ENCODE results near the gene ABCF3. TPM values are rescaled to one million over a fixed set of nuclear protein-coding genes. Genes with fewer than 3 reads are reported as not detected.

The ABCF3 gene
- total RNA-seq, 1 donor from 2014 or later, result 94.0 TPM

GRCh38 chr3:184172681-184173373 lies 13.2 kb upstream of the ABCF3 start:
- Histone ChIP-seq H3K27ac (no peak overlapping the region), H3K27me3 (no peaks in the 10 kb centered on the region), H3K4me3 (no peak overlapping the region), H3K9me3 (no peaks in the 10 kb centered on the region), H3K4me1 (peaks cover 30% of the 10 kb centered on the region), H3K36me3 (peaks cover 0 to 51% of the 10 kb centered on the region in 2 donors)
- intact Hi-C loops (cut with DNase I), result no loop called here
- no peak for DNase-seq (ENCODE audit: extremely low spot score in 2 of 2)
- TF ChIP-seq POLR2AphosphoS5 (IDR thresholded peaks at IDR 0.05; ENCODE audit: insufficient read depth in 1 of 2, low read depth in 1 of 2) (no peak), CTCF (IDR thresholded peaks at IDR 0.05) (no peak), POLR2A (IDR thresholded peaks at IDR 0.05) (no peak)

DNA sequence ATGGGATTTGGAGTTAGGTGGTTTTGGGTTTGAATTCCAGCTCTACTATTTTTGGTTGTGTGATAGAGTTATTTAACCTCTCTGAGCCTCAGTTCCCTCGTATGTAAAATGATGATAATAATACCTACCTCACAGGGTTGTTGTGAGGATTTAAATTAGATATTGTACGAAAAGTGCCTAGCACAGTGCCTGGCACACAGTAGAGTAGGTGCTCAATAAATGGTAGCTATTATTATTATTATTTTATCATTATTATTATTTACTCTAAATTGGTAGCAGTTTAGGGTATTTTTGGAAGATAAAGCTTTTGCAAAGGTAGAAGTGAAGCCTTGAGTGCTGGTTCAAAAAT lies 12.7 kb upstream of the ABCF3 start:
- H3K27ac ChIP-seq, result no peak overlapping the region
- no peak overlapping the region for H3K4me3 ChIP-seq
- TF ChIP-seq POLR2AphosphoS5 (IDR thresholded peaks at IDR 0.05; ENCODE audit: insufficient read depth in 1 of 2, low read depth in 1 of 2), result no peak
- TF ChIP-seq CTCF (IDR thresholded peaks at IDR 0.05), result no peak
- TF ChIP-seq POLR2A (IDR thresholded peaks at IDR 0.05), result no peak
- intact Hi-C loops (cut with DNase I), result no loop called here
- H3K9me3 ChIP-seq, result no peaks in the 10 kb centered on the region
- peaks cover 33% of the 10 kb centered on the region for H3K4me1 ChIP-seq
- no peak for DNase-seq (ENCODE audit: extremely low spot score in 2 of 2)
- peaks cover 0 to 51% of the 10 kb centered on the region in 2 donors for H3K36me3 ChIP-seq
- H3K27me3 ChIP-seq, result no peaks in the 10 kb centered on the region

GRCh38 chr3:184174284-184174645 lies 11.7 kb upstream of the ABCF3 start:
- peaks cover 0 to 54% of the 10 kb centered on the region in 2 donors for H3K36me3 ChIP-seq
- intact Hi-C loops (cut with DNase I), result no loop called here

GRCh38 chr3:184174646-184175492 lies 11.1 kb upstream of the ABCF3 start, which contains the start of gene AP2M1:
Gene AP2M1, plus strand, starts transcription at chr3:184174855. Its CDS starts 2,139 bp downstream, at chr3:184176994.
- Histone ChIP-seq H3K27ac (peak within 1 kb of the TSS; percentile 94), H3K4me3 (peak within 1 kb of the TSS; percentile 78 to 98), H3K9me3 (no peaks in the 10 kb centered on the region), H3K36me3 (peaks cover 0 to 55% of the 10 kb centered on the region in 2 donors), H3K4me1 (peaks cover 33% of the 10 kb centered on the region), H3K27me3 (no peaks in the 10 kb centered on the region)
- DNase-seq (ENCODE audit: extremely low spot score in 2 of 2), result peak in 1 of 2 donors; percentile 99
- intact Hi-C loops (cut with DNase I), result no loop called here
- TF ChIP-seq POLR2AphosphoS5 (IDR thresholded peaks at IDR 0.05; ENCODE audit: insufficient read depth in 1 of 2, low read depth in 1 of 2) (peak; percentile 90 to 91), CTCF (IDR thresholded peaks at IDR 0.05) (no peak), POLR2A (IDR thresholded peaks at IDR 0.05) (peak in 1 of 2 donors; percentile 88)

More at GRCh38 chr3:184174284-184174645, 11.7 kb upstream of the ABCF3 start:
- no peak for TF ChIP-seq POLR2AphosphoS5 (IDR thresholded peaks at IDR 0.05; ENCODE audit: insufficient read depth in 1 of 2, low read depth in 1 of 2)
- TF ChIP-seq CTCF (IDR thresholded peaks at IDR 0.05), result no peak
- no peak for TF ChIP-seq POLR2A (IDR thresholded peaks at IDR 0.05)
- no peaks in the 10 kb centered on the region for H3K9me3 ChIP-seq
- DNase-seq (ENCODE audit: extremely low spot score in 2 of 2), result no peak
- H3K4me3 ChIP-seq, result peak overlapping the region in 1 of 2 donors; percentile 78
- peak overlapping the region; percentile 53 for H3K27ac ChIP-seq
- peaks cover 33% of the 10 kb centered on the region for H3K4me1 ChIP-seq
- no peaks in the 10 kb centered on the region for H3K27me3 ChIP-seq

Measured in vagina (tissue), 2 donors.